Right lobe of liver (tissue), 6 donors: ENCODE results near the gene ISG15. TPM values are rescaled to one million over a fixed set of nuclear protein-coding genes. Genes with fewer than 3 reads are reported as not detected.
"Not testable (repeated sequence)": the region's sequence is repeated elsewhere in the genome, so short reads cannot be mapped to it uniquely, and the experiment has no call there.

Experiments
- ATAC-seq, 4 donors: fragments of 200-7000 bp; cut with Tn5 transposase; one replicate each; pipeline ENCODE4 v1.9.1; 2020; ENCODE audit warnings: mild to moderate bottlenecking in 4 of 4, moderate library complexity in 4 of 4
- DNase-seq, 3 donors: peaks; one replicate each; pipeline ENCODE4 v3.0.0-alpha.2; 2020
- H3K27ac ChIP-seq, 3 donors: fragments of 200-600 bp; one replicate each; pipeline ENCODE4 v1.8.0; 2022
- H3K27me3 ChIP-seq, 2 donors: fragments of 200-600 bp; one replicate each; pipeline ENCODE4 v1.8.0; 2022
- H3K36me3 ChIP-seq, 4 donors: fragments of 200-600 bp; sonication (generic) in 1 of 4; one replicate each; pipeline versions ENCODE4 v1.5.1 to v1.8.0; 2017 to 2022; ENCODE audit warnings: control low read depth in 1 of 4
- H3K4me1 ChIP-seq, 4 donors: fragments of 200-600 bp; sonication (generic) in 1 of 4; one replicate each; pipeline versions ENCODE4 v1.5.1 to v1.8.0; 2017 to 2022; ENCODE audit warnings: control low read depth in 1 of 4
- H3K4me3 ChIP-seq, 3 donors: fragments of 200-600 bp; one replicate each; pipeline ENCODE4 v1.8.0; 2022
- H3K9me3 ChIP-seq, 4 donors: fragments of 200-600 bp; sonication (generic) in 1 of 4; one replicate each; pipeline versions ENCODE4 v1.5.1 to v1.8.0; 2017 to 2022; ENCODE audit warnings: control low read depth in 1 of 4
- CTCF ChIP-seq, 4 donors: fragments of 200-600 bp in 3 of 4; fragments of 450-650 bp in 1 of 4; IDR thresholded peaks; one replicate each; pipeline versions ENCODE4 v1.5.1 to v1.8.0; 2016 to 2022; ENCODE audit warnings: antibody characterized with exemption in 4 of 4, mild to moderate bottlenecking in 2 of 4
- POLR2A ChIP-seq: fragments of 450-650 bp; IDR thresholded peaks from one replicate; pipeline ENCODE4 v1.6.1; 2017; ENCODE audit warnings: antibody characterized with exemption, mild to moderate bottlenecking
- WGBS: methylation state at CpG from one replicate; pipeline ENCODE4 v1.1.6; 2018; ENCODE audit warnings: low coverage, low lambda C conversion rate; ENCODE audit not compliant: insufficient coverage; ENCODE audit errors: missing lambda C conversion rate; 5-methylcytosine and 5-hydroxymethylcytosine counted together
- intact Hi-C, 2 donors: fragments of 100-400 bp; cut with DNase I; formaldehyde crosslinking; loops; one replicate each; pipeline versions ENCODE4 v1.11.2 to v1.14.1; 2022
- total RNA-seq, 6 experiments: library from RNA; depleted of rRNA in 2 of 6; stranded (reverse); fragments of >200 nt in 2 of 6; fragmentation: NEBNext Ultra II Directional in 3 of 6; extraction: Animal tissue kit (Norgen Biotek cat#: 25700) in 3 of 6; gene quantifications; one replicate each; pipeline versions ENCODE4 v1.1.0 to v1.2.4, GENCODE V29; 2016 to 2023
- donor health status: DM: no; HTN: yes; CAD: no.
- donor health status: DM: no; HTN: no; CAD: no.
- donor health status: DM: no; HTN: no; CAD: no.
- donor health status: DM: no; HTN: yes; CAD: no.
- donor health status: DM: no; HTN: yes; CAD: no.

The ISG15 gene
- total RNA-seq, 6 experiments from 2014 or later = 16.3 to 98.7 (median 26.4) TPM

- H3K4me3 ChIP-seq = no peak overlapping the region
- no peak for TF ChIP-seq POLR2A
- WGBS = 69% methylated on average over 9 of the region's 13 CpGs
- ATAC-seq (no peak), DNase-seq (no peak)
- no peaks in the 10 kb centered on the region for H3K36me3 ChIP-seq
- no peaks in the 10 kb centered on the region for H3K9me3 ChIP-seq
- H3K27me3 ChIP-seq = no peaks in the 10 kb centered on the region
- H3K4me1 ChIP-seq = no peaks in the 10 kb centered on the region
- no peak overlapping the region for H3K27ac ChIP-seq
- intact Hi-C loops = loop anchor here in 1 of 2 donors (10.0 kb wide), 1 partner anchor 80 kb away; no protein-coding TSS in a partner anchor
Observed at GRCh38 chr1:985126-985525, 28.2 kb upstream of the ISG15 start.

- not testable (repeated sequence) for H3K9me3 ChIP-seq, H3K27ac ChIP-seq, H3K4me1 ChIP-seq, H3K4me3 ChIP-seq, H3K27me3 ChIP-seq, DNase-seq, ATAC-seq, H3K36me3 ChIP-seq
- WGBS = 64% methylated on average over 5 of the region's 5 CpGs
- intact Hi-C loops = loop anchor here in 1 of 2 donors (10.0 kb wide), 1 partner anchor 77 kb away; no protein-coding TSS in a partner anchor
Observed at GRCh38 chr1:988061-988460, 25.2 kb upstream of the ISG15 start.

- H3K27ac ChIP-seq, H3K36me3 ChIP-seq, H3K9me3 ChIP-seq, H3K4me3 ChIP-seq, DNase-seq, ATAC-seq, intact Hi-C loops, H3K27me3 ChIP-seq, H3K4me1 ChIP-seq: not testable (repeated sequence)
- 82% methylated on average over 5 of the region's 6 CpGs for WGBS
Observed at GRCh38 chr1:991275-991674, 22.0 kb upstream of the ISG15 start.

GRCh38 chr1:991895-992294 is 21.4 kb upstream of the ISG15 start:
- TF ChIP-seq CTCF (IDR thresholded peaks at IDR 0.05) = no peak
- TF ChIP-seq POLR2A = no peak
- intact Hi-C loops = no loop called here
- Histone ChIP-seq H3K36me3 (no peaks in the 10 kb centered on the region), H3K4me3 (no peak overlapping the region), H3K27me3 (no peaks in the 10 kb centered on the region), H3K9me3 (no peaks in the 10 kb centered on the region), H3K27ac (no peak overlapping the region), H3K4me1 (no peaks in the 10 kb centered on the region)
- ATAC-seq = no peak
- 93% methylated on average over 9 of the region's 10 CpGs for WGBS
- no peak for DNase-seq

GRCh38 chr1:992362-992761 is 20.9 kb upstream of the ISG15 start:
- no peaks in the 10 kb centered on the region for H3K4me1 ChIP-seq
- no peak for DNase-seq
- H3K27ac ChIP-seq = no peak overlapping the region
- intact Hi-C loops = no loop called here
- H3K4me3 ChIP-seq = no peak overlapping the region
- TF ChIP-seq CTCF (IDR thresholded peaks at IDR 0.05) (no peak), POLR2A (no peak)
- ATAC-seq = no peak
- H3K27me3 ChIP-seq = peaks cover 0 to under 1% of the 10 kb centered on the region in 2 donors
- 91% methylated on average over 7 of the region's 7 CpGs for WGBS
- no peaks in the 10 kb centered on the region for H3K36me3 ChIP-seq
- no peaks in the 10 kb centered on the region for H3K9me3 ChIP-seq

GRCh38 chr1:993379-993995 is 19.8 kb upstream of the ISG15 start:
- H3K4me1 ChIP-seq = peaks cover 0 to 4% (median 0%) of the 10 kb centered on the region in 4 donors
- TF ChIP-seq POLR2A = no peak
- TF ChIP-seq CTCF (IDR thresholded peaks at IDR 0.05) = no peak
- H3K27ac ChIP-seq = no peak overlapping the region
- H3K4me3 ChIP-seq = no peak overlapping the region
- H3K9me3 ChIP-seq = no peaks in the 10 kb centered on the region
- intact Hi-C loops = no loop called here
- DNase-seq = no peak
- peaks cover 6 to 12% of the 10 kb centered on the region in 2 donors for H3K27me3 ChIP-seq
- 76% methylated on average over 10 of the region's 15 CpGs for WGBS
- no peak for ATAC-seq
- no peaks in the 10 kb centered on the region for H3K36me3 ChIP-seq

GRCh38 chr1:994546-994945 is 18.8 kb upstream of the ISG15 start:
- intact Hi-C loops, H3K27ac ChIP-seq: not testable (repeated sequence)

More at GRCh38 chr1:994546-994945, 18.8 kb upstream of the ISG15 start:
- WGBS = 92% methylated on average over 4 of the region's 6 CpGs
- DNase-seq, ATAC-seq, H3K4me3 ChIP-seq, H3K36me3 ChIP-seq, H3K9me3 ChIP-seq: not testable (repeated sequence)
- Histone ChIP-seq H3K27me3 (peaks cover 6 to 14% of the 10 kb centered on the region in 2 donors), H3K4me1 (peaks cover 0 to 12% (median 0%) of the 10 kb centered on the region in 4 donors)
